Neural cell (in vitro differentiated cells): ENCODE data around the gene ZFAND4. TPM values are rescaled to one million over a fixed set of nuclear protein-coding genes. Genes with fewer than 3 reads are reported as not detected.

Experiments used
- H2AFZ ChIP-seq: fragments of 200-600, 300-800 bp; sonication (generic), shearing (Covaris generic); 2 replicates; pipeline ENCODE4 v1.6.0; 2014; ENCODE audit warnings: low read depth, mild to moderate bottlenecking, antibody characterized with exemption, low read length, moderate library complexity
- H3F3A ChIP-seq: fragments of 200-600 bp; shearing (Covaris generic); 2 replicates; pipeline ENCODE4 v1.6.1; 2016; ENCODE audit warnings: mild to moderate bottlenecking, moderate library complexity, mixed read lengths, antibody characterized with exemption, low read length; ENCODE audit not compliant: insufficient read depth, poor library complexity, severe bottlenecking
- H3K27ac ChIP-seq: fragments of 200-600, 300-800 bp; sonication (generic), shearing (Covaris generic); 2 replicates; pipeline ENCODE4 v1.5.1; 2014; ENCODE audit warnings: mild to moderate bottlenecking, low read length, moderate library complexity
- H3K27me3 ChIP-seq: fragments of 300-800, 200-600 bp; sonication (generic), shearing (Covaris generic); 2 replicates; pipeline ENCODE4 v1.6.0; 2014; ENCODE audit warnings: mild to moderate bottlenecking, low read depth, low read length, moderate library complexity; ENCODE audit not compliant: insufficient read depth
- H3K36me3 ChIP-seq: fragments of 300-800, 200-600 bp; sonication (generic), shearing (Covaris generic); 2 replicates; pipeline ENCODE4 v1.5.1; 2014; ENCODE audit warnings: mild to moderate bottlenecking, antibody characterized with exemption, low read length, moderate library complexity; ENCODE audit not compliant: insufficient read depth
- H3K4me2 ChIP-seq: fragments of 300-800, 200-600 bp; sonication (generic), shearing (Covaris generic); 2 replicates; pipeline ENCODE4 v1.6.0; 2014; ENCODE audit warnings: mild to moderate bottlenecking, low read length
- H3K4me3 ChIP-seq: fragments of 300-800, 200-600 bp; sonication (generic), shearing (Covaris generic); 2 replicates; pipeline ENCODE4 v1.5.1; 2014; ENCODE audit warnings: mild to moderate bottlenecking, low read length, moderate library complexity
- H3K79me2 ChIP-seq: fragments of 200-600 bp; shearing (Covaris generic); replicated peaks from 2 replicates; pipeline ENCODE4 v1.6.0; 2014; ENCODE audit warnings: mild to moderate bottlenecking, low read length, moderate library complexity; ENCODE audit not compliant: insufficient read depth
- H3K9ac ChIP-seq: fragments of 300-800, 200-600 bp; sonication (generic), shearing (Covaris generic); 2 replicates; pipeline ENCODE4 v1.6.1; 2016; ENCODE audit warnings: mild to moderate bottlenecking, low read length, mixed read lengths
- H3K9me2 ChIP-seq: fragments of 200-600 bp; shearing (Covaris generic); 2 replicates; pipeline ENCODE4 v1.6.1; 2016; ENCODE audit warnings: mild to moderate bottlenecking, low read length, mixed read lengths; ENCODE audit not compliant: insufficient read depth
- H3K9me3 ChIP-seq: fragments of 200-600, 300-800 bp; sonication (generic), shearing (Covaris generic); 2 replicates; pipeline ENCODE4 v1.6.1; 2016; ENCODE audit warnings: mild to moderate bottlenecking, mixed run types, low read length, moderate library complexity, mixed read lengths
- H4K20me1 ChIP-seq: fragments of 200-600 bp; shearing (Covaris generic); 2 replicates; pipeline ENCODE4 v1.6.1; 2016; ENCODE audit warnings: mild to moderate bottlenecking, mixed run types; ENCODE audit not compliant: insufficient read depth
- EP300 ChIP-seq: fragments of 450-650 bp; conservative IDR thresholded peaks from 2 replicates; pipeline ENCODE4 v1.6.1; 2014; ENCODE audit warnings: antibody characterized with exemption, mild to moderate bottlenecking, moderate library complexity; ENCODE audit not compliant: poor library complexity, severe bottlenecking
- EZH2 ChIP-seq: fragments of 200-600, 300-800 bp; shearing (Covaris generic), sonication (generic); IDR thresholded peaks from 2 replicates; pipeline ENCODE4 v1.6.1; 2014; ENCODE audit warnings: antibody characterized with exemption, low read length, borderline replicate concordance, mild to moderate bottlenecking; ENCODE audit not compliant: insufficient read depth, poor library complexity, severe bottlenecking
- MXI1 ChIP-seq: fragments of 450-650 bp; conservative IDR thresholded peaks from 2 replicates; pipeline ENCODE4 v1.6.1; 2014; ENCODE audit warnings: antibody characterized with exemption, mild to moderate bottlenecking; ENCODE audit not compliant: poor library complexity, severe bottlenecking
- POLR2AphosphoS5 ChIP-seq: IDR thresholded peaks from 2 replicates; pipeline ENCODE4 v1.6.1; 2012
- RAD21 ChIP-seq: fragments of 450-650 bp; conservative IDR thresholded peaks from 2 replicates; pipeline ENCODE4 v1.6.1; 2014; ENCODE audit warnings: antibody characterized with exemption, mild to moderate bottlenecking, moderate library complexity
- SMC3 ChIP-seq: fragments of 450-650 bp; conservative IDR thresholded peaks from 2 replicates; pipeline ENCODE4 v1.6.1; 2014; ENCODE audit warnings: antibody characterized with exemption, mild to moderate bottlenecking, moderate library complexity; ENCODE audit not compliant: poor library complexity
- TAF1 ChIP-seq: IDR thresholded peaks from 2 replicates; pipeline ENCODE4 v1.6.1; 2012; ENCODE audit warnings: low read depth
- polyA plus RNA-seq: library from polyadenylated mRNA; depleted of rRNA; stranded (reverse); fragments of >200 nt; gene quantifications from 2 replicates; pipeline ENCODE4 v1.2.3, GENCODE V29; 2014
- TF ChIP-seq, protein P1 (sequence below): fragments of 450-650 bp; IDR thresholded peaks from 2 replicates; pipeline ENCODE4 v1.5.1; 2014; ENCODE audit warnings: antibody characterized with exemption, mild to moderate bottlenecking, moderate library complexity; ENCODE audit not compliant: poor library complexity, severe bottlenecking
- TF ChIP-seq, protein P2 (sequence below): IDR thresholded peaks from 2 replicates; pipeline ENCODE4 v1.6.1; 2012; ENCODE audit warnings: borderline replicate concordance

ZFAND4 gene
- polyA plus RNA-seq, 1 donor from 2014 or later: 8.3 TPM

DNA sequence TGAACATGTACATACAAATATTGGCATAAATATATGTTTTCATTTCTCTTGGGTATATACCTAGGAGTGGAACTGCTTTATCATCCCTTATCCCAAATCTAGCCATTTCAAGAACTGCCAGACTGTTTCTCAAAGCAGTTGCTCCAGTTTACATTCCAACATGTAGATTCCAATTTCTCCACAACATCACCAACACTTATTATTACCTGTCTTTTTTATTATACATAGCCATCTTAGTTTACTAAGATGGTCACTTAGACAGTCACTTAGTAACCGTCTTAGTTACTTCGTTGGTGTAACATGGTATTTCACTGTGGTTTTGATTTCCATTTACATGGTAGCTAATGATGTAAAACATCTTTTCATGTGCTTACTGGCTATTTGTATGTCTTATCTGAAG lies 82.7 kb downstream of the ZFAND4 start:
- Histone ChIP-seq H3K36me3 (no peaks in the 10 kb centered on the region), H3K9ac (no peak overlapping the region), H4K20me1 (no peaks in the 10 kb centered on the region), H3F3A (no peaks in the 10 kb centered on the region), H3K4me3 (no peak overlapping the region), H3K27ac (no peak overlapping the region), H2AFZ (no peak overlapping the region), H3K9me3 (no peaks in the 10 kb centered on the region), H3K4me2 (no peak overlapping the region), H3K27me3 (no peaks in the 10 kb centered on the region), H3K9me2 (no peaks in the 10 kb centered on the region), H3K79me2 (peaks cover 36% of the 10 kb centered on the region)
- TF ChIP-seq SMC3: no peak
- no peak for TF ChIP-seq EZH2
- TF ChIP-seq TAF1: no peak
- TF ChIP-seq, protein P1, sequence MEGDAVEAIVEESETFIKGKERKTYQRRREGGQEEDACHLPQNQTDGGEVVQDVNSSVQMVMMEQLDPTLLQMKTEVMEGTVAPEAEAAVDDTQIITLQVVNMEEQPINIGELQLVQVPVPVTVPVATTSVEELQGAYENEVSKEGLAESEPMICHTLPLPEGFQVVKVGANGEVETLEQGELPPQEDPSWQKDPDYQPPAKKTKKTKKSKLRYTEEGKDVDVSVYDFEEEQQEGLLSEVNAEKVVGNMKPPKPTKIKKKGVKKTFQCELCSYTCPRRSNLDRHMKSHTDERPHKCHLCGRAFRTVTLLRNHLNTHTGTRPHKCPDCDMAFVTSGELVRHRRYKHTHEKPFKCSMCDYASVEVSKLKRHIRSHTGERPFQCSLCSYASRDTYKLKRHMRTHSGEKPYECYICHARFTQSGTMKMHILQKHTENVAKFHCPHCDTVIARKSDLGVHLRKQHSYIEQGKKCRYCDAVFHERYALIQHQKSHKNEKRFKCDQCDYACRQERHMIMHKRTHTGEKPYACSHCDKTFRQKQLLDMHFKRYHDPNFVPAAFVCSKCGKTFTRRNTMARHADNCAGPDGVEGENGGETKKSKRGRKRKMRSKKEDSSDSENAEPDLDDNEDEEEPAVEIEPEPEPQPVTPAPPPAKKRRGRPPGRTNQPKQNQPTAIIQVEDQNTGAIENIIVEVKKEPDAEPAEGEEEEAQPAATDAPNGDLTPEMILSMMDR: no peak
- TF ChIP-seq MXI1: no peak
- TF ChIP-seq POLR2AphosphoS5: no peak
- TF ChIP-seq EP300: no peak
- no peak for TF ChIP-seq RAD21
- TF ChIP-seq, protein P2, sequence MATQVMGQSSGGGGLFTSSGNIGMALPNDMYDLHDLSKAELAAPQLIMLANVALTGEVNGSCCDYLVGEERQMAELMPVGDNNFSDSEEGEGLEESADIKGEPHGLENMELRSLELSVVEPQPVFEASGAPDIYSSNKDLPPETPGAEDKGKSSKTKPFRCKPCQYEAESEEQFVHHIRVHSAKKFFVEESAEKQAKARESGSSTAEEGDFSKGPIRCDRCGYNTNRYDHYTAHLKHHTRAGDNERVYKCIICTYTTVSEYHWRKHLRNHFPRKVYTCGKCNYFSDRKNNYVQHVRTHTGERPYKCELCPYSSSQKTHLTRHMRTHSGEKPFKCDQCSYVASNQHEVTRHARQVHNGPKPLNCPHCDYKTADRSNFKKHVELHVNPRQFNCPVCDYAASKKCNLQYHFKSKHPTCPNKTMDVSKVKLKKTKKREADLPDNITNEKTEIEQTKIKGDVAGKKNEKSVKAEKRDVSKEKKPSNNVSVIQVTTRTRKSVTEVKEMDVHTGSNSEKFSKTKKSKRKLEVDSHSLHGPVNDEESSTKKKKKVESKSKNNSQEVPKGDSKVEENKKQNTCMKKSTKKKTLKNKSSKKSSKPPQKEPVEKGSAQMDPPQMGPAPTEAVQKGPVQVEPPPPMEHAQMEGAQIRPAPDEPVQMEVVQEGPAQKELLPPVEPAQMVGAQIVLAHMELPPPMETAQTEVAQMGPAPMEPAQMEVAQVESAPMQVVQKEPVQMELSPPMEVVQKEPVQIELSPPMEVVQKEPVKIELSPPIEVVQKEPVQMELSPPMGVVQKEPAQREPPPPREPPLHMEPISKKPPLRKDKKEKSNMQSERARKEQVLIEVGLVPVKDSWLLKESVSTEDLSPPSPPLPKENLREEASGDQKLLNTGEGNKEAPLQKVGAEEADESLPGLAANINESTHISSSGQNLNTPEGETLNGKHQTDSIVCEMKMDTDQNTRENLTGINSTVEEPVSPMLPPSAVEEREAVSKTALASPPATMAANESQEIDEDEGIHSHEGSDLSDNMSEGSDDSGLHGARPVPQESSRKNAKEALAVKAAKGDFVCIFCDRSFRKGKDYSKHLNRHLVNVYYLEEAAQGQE: no peak

DNA sequence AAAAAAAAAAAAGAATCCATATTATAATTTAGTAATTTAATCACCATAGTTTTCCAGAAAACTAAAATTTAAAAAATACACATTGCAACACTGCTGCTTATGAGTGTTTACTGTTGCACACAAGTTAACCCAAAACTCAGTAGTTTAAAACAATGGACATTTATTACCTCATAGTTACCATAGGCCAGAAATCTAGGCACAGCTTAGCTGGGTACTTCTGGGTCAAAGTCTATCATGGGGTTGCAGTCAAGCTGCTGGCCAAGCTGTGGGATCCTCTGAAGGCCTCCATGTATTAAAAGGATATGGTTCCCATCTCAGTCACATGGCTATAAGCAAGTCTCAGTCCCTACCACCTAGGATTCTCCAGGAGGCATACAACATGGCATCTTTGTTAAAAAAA lies 83.6 kb downstream of the ZFAND4 start:
- Histone ChIP-seq H3F3A (no peaks in the 10 kb centered on the region), H3K27ac (no peak overlapping the region), H2AFZ (no peak overlapping the region), H3K36me3 (no peaks in the 10 kb centered on the region), H4K20me1 (no peaks in the 10 kb centered on the region), H3K27me3 (no peaks in the 10 kb centered on the region), H3K4me3 (no peak overlapping the region), H3K9ac (no peak overlapping the region), H3K79me2 (peaks cover 38% of the 10 kb centered on the region), H3K9me3 (no peaks in the 10 kb centered on the region), H3K4me2 (no peak overlapping the region), H3K9me2 (no peaks in the 10 kb centered on the region)
- TF ChIP-seq, protein P2: no peak
- no peak for TF ChIP-seq TAF1
- no peak for TF ChIP-seq SMC3
- no peak for TF ChIP-seq EZH2
